ENCODE data around the gene TMEM121B. TPM values are rescaled to one million over a fixed set of nuclear protein-coding genes. Genes with fewer than 3 reads are reported as not detected.

The TMEM121B gene
- polyA plus RNA-seq, 1 of the 3 experiments (the other 2 are of a cell fraction) = 0.13 TPM

GRCh38 chr22:17086296-17086695 is 34.9 kb downstream of the TMEM121B start:
- Histone ChIP-seq H3K9me3 (no peaks in the 10 kb centered on the region), H3F3A (replicated peaks; ENCODE audit: insufficient read depth) (peaks cover 3% of the 10 kb centered on the region), H3K27ac (ENCODE audit: low read depth in 2 of 2, low read length in 1 of 2) (no peak overlapping the region), H3K4me1 (ENCODE audit: control insufficient read depth in 1 of 2, insufficient read depth in 2 of 2, low read depth in 1 of 2, low read length in 1 of 2) (no peaks in the 10 kb centered on the region), H3K36me3 (replicated peaks in 1 of 2; ENCODE audit: control insufficient read depth in 1 of 2, insufficient read depth in 2 of 2, low read length in 1 of 2) (no peaks in the 10 kb centered on the region), H2AFZ (ENCODE audit: low read depth) (no peak overlapping the region), H4K20me1 (ENCODE audit: insufficient read depth) (peaks cover 15% of the 10 kb centered on the region; the same call in 1 of the 2 replicates), H3K9ac (no peak overlapping the region), H3K4me3 (ENCODE audit: low read depth in 2 of 2, low read length in 1 of 2) (peak overlapping the region in 1 of 2 experiments; percentile 74; a peak in 1 of 4 replicates), H3K79me2 (ENCODE audit: insufficient read depth) (peaks cover 3% of the 10 kb centered on the region), H3K9me2 (no peaks in the 10 kb centered on the region), H3K4me2 (peak overlapping the region; percentile 82), H3K27me3 (ENCODE audit: insufficient read depth) (peaks cover 4% of the 10 kb centered on the region; the same call in 1 of the 2 replicates)
- ChIA-PET CTCF (interaction anchor here (1.3 to 5.2 kb wide), 3 partner anchors 11 to 86 kb away, joined by 3 to 17 read pairs (median 7); no protein-coding TSS in a partner anchor), POLR2A (no interaction called here)
- no peak for TF ChIP-seq JUND (IDR thresholded peaks at IDR 0.05)
- TF ChIP-seq, protein P1, sequence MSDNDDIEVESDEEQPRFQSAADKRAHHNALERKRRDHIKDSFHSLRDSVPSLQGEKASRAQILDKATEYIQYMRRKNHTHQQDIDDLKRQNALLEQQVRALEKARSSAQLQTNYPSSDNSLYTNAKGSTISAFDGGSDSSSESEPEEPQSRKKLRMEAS (IDR thresholded peaks at IDR 0.05; ENCODE audit: low read depth) = no peak
- TF ChIP-seq RXRA (IDR thresholded peaks at IDR 0.05; ENCODE audit: borderline replicate concordance, low read depth) = no peak
- TF ChIP-seq TEAD4 (IDR thresholded peaks at IDR 0.05; ENCODE audit: borderline replicate concordance, insufficient read depth) = no peak
- TF ChIP-seq GATA2 (CRISPR knock-in tag; IDR thresholded peaks at IDR 0.05) = no peak
- TF ChIP-seq ZBTB33 (IDR thresholded peaks at IDR 0.05; ENCODE audit: borderline replicate concordance, low read depth) = no peak
- TF ChIP-seq FOSL2 (IDR thresholded peaks at IDR 0.05; ENCODE audit: borderline replicate concordance, low read depth) = no peak
- no peak for TF ChIP-seq RCOR1 (IDR thresholded peaks at IDR 0.05; ENCODE audit: low read length)
- TF ChIP-seq POLR2AphosphoS5 (IDR thresholded peaks at IDR 0.05; ENCODE audit: low read depth, low read length) = no peak
- TF ChIP-seq EP300 (IDR thresholded peaks at IDR 0.05; ENCODE audit: borderline replicate concordance in 1 of 2, low read depth in 1 of 2, low read length in 1 of 2) = no peak
- no peak for DNase-seq
- WGBS (ENCODE audit: low lambda C conversion rate) = 25% methylated on average over 7 of the region's 7 CpGs

GRCh38 chr22:17085277-17086181 is 35.6 kb downstream of the TMEM121B start:
- Histone ChIP-seq H2AFZ (ENCODE audit: low read depth) (peak overlapping the region; percentile 97; the same call in 1 of the 2 replicates), H3K4me2 (peak overlapping the region; percentile 82), H3K4me1 (ENCODE audit: control insufficient read depth in 1 of 2, insufficient read depth in 2 of 2, low read depth in 1 of 2, low read length in 1 of 2) (no peaks in the 10 kb centered on the region), H3K36me3 (replicated peaks in 1 of 2; ENCODE audit: control insufficient read depth in 1 of 2, insufficient read depth in 2 of 2, low read length in 1 of 2) (no peaks in the 10 kb centered on the region), H3K27me3 (ENCODE audit: insufficient read depth) (peaks cover 4% of the 10 kb centered on the region; the same call in 1 of the 2 replicates), H3K4me3 (ENCODE audit: low read depth in 2 of 2, low read length in 1 of 2) (peak overlapping the region; percentile 58 to 74; a peak in 3 of 4 replicates), H3K27ac (ENCODE audit: low read depth in 2 of 2, low read length in 1 of 2) (no peak overlapping the region; a peak in 1 of 4 replicates), H3K79me2 (ENCODE audit: insufficient read depth) (peaks cover 3% of the 10 kb centered on the region), H3F3A (replicated peaks; ENCODE audit: insufficient read depth) (peaks cover 3% of the 10 kb centered on the region), H4K20me1 (ENCODE audit: insufficient read depth) (peaks cover 15% of the 10 kb centered on the region; the same call in 1 of the 2 replicates), H3K9ac (peak overlapping the region; percentile 72), H3K9me3 (no peaks in the 10 kb centered on the region), H3K9me2 (no peaks in the 10 kb centered on the region)
- no peak for DNase-seq
- ChIA-PET CTCF (interaction anchor here (0.6 to 5.2 kb wide), 3 partner anchors 11 to 86 kb away, joined by 3 to 17 read pairs (median 3); no protein-coding TSS in a partner anchor), POLR2A (no interaction called here)
- WGBS (ENCODE audit: low lambda C conversion rate) = 27% methylated on average over 14 of the region's 92 CpGs
- TF ChIP-seq TAF1 (IDR thresholded peaks at IDR 0.05; ENCODE audit: borderline replicate concordance, low read depth, low read length) (no peak), SIN3A (IDR thresholded peaks at IDR 0.05; ENCODE audit: borderline replicate concordance, low read depth, low read length) (no peak), FOXJ3 (CRISPR knock-in tag; IDR thresholded peaks at IDR 0.05) (no peak), SMC3 (IDR thresholded peaks at IDR 0.05; ENCODE audit: low read depth, low read length) (no peak), FOXM1 (IDR thresholded peaks at IDR 0.05; ENCODE audit: low read depth) (no peak), EP300 (IDR thresholded peaks at IDR 0.05; ENCODE audit: borderline replicate concordance in 1 of 2, low read depth in 1 of 2, low read length in 1 of 2) (no peak), CHD2 (IDR thresholded peaks at IDR 0.05; ENCODE audit: low read length, partially characterized antibody) (no peak), GATA2 (CRISPR knock-in tag; IDR thresholded peaks at IDR 0.05) (no peak)
- TF ChIP-seq, protein P2, sequence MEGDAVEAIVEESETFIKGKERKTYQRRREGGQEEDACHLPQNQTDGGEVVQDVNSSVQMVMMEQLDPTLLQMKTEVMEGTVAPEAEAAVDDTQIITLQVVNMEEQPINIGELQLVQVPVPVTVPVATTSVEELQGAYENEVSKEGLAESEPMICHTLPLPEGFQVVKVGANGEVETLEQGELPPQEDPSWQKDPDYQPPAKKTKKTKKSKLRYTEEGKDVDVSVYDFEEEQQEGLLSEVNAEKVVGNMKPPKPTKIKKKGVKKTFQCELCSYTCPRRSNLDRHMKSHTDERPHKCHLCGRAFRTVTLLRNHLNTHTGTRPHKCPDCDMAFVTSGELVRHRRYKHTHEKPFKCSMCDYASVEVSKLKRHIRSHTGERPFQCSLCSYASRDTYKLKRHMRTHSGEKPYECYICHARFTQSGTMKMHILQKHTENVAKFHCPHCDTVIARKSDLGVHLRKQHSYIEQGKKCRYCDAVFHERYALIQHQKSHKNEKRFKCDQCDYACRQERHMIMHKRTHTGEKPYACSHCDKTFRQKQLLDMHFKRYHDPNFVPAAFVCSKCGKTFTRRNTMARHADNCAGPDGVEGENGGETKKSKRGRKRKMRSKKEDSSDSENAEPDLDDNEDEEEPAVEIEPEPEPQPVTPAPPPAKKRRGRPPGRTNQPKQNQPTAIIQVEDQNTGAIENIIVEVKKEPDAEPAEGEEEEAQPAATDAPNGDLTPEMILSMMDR (IDR thresholded peaks at IDR 0.05) = no peak
- TF ChIP-seq, protein P3, sequence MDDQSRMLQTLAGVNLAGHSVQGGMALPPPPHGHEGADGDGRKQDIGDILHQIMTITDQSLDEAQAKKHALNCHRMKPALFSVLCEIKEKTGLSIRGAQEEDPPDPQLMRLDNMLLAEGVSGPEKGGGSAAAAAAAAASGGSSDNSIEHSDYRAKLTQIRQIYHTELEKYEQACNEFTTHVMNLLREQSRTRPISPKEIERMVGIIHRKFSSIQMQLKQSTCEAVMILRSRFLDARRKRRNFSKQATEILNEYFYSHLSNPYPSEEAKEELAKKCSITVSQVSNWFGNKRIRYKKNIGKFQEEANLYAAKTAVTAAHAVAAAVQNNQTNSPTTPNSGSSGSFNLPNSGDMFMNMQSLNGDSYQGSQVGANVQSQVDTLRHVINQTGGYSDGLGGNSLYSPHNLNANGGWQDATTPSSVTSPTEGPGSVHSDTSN (IDR thresholded peaks at IDR 0.05) = no peak
- TF ChIP-seq, protein P4, sequence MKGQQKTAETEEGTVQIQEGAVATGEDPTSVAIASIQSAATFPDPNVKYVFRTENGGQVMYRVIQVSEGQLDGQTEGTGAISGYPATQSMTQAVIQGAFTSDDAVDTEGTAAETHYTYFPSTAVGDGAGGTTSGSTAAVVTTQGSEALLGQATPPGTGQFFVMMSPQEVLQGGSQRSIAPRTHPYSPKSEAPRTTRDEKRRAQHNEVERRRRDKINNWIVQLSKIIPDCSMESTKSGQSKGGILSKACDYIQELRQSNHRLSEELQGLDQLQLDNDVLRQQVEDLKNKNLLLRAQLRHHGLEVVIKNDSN (IDR thresholded peaks at IDR 0.05; ENCODE audit: borderline replicate concordance, low read depth) = no peak
- TF ChIP-seq, protein P1 (IDR thresholded peaks at IDR 0.05; ENCODE audit: low read depth) = no peak
